Tongue (tissue), 2 donors: ENCODE data around the gene TMPRSS4. TPM values are rescaled to one million over a fixed set of nuclear protein-coding genes. Genes with fewer than 3 reads are reported as not detected.
"Not testable (repeated sequence)": the region's sequence is repeated elsewhere in the genome, so short reads cannot be mapped to it uniquely, and the experiment has no call there.

ENCODE experiments used
- DNase-seq: peaks from one replicate; pipeline ENCODE4 v3.0.0-alpha.2; 2015
- total RNA-seq: library from RNA; depleted of rRNA; stranded (reverse); fragments of >200 nt; gene quantifications from one replicate; pipeline ENCODE4 v1.2.3, GENCODE V29; 2014

Gene TMPRSS4
- total RNA-seq, 1 donor from 2014 or later = 7.0 TPM

DNA sequence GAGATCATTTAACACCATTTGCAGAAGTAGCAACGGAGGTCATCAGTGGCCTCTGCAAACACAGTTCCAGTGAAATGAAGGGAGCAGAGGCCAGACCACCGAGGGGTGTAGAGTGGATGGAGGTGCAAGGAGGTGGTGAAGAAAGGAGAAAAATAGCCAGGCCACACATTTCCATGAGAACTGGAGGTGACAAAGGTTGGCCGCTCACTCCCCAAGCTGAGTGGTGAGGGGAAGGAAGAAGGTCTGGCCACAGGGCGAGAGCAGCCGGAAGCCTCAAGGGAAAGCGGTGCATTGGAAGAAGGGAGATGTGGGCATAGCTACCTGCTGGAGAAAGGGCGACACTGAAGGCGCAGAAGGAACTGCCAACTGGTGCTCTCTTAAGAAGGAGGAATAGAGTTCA, 20.1 kb upstream of the TMPRSS4 start:
- no peak for DNase-seq

DNA sequence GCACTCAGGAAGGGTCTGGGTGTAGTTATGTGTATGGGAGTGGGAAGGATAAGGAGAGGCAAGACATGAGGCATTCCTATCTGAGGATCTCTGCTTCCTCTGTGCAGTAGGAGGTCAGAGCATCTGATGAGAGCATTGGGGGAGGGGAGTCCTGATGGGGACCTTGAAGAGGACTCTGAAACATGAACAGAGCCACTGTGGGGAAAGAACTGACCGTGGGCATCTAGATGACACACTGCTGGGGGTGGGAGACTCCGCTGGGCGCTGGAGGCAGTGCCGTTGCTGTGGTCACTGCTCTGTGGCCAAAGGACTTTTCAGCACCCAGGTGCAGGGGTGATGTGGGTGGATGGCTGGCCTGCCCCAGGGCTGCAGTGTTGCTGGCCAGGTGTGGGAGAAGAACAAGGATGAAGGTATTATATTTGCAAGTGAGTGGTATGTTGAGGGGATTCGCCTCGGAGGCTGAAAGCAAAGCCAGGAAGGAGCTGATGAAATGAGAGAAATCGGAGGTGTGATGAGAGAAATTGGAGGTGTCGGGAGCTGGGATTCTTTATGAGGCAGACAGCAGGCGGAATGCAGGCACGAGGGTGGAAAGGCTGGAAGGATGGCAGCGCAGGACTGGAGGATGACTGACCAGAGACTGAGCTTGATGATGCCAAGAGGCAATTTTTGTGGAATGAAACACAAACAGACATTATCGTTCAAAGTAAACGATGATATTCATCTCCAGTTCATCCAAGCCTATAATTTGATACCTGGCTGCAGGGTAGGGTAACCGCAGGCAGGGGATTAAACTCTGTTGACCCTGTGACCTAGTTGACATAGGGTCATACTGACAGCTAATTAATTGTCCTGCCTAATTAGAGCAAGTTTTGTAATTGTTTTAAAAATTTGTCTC, 19.4 kb upstream of the TMPRSS4 start:
- DNase-seq = no peak

DNA sequence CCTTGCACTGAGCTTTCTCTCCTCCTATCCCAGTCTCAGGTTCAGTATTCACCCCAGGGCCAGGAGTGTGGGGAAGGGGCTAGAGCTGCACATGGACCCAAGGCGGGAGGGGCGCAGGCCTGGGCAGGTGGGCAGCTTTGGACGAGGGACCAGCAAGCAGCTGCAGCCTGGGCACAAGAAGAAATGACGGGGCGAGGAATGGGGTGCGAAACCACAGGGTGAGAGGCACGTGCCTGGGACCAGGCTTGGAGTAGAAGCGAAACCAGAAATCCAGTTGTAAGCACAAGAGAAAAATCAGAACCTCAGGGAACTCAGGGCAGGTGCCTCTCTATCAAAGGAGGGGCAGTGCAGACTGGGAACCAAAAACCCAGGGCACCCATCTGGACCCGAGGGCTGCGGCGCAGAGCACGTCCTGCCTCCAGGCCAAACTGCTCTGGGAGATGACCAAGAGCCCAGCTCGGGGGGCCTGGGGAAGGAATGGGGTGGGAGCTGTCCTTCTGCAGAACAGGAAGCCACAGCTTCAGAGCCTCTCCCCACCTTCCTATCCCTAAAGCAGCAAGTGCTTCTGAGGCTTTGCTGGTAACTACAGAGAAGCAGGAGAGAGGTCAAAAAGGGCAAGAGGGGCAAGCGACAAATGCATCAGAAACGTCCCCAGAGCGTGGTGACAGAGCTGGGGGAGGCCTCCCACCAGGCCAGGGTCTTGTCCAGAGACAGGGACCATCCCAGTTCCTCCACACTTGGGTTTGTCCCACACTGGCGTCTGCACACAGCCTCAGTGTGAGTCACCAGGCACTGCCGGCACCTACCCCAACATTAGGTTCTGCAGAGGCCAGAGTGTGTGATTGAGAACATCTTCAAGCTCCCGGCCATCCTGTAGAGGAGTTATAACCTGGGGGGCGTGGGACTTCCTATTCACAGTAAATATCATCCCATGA, 18.3 kb upstream of the TMPRSS4 start:
- DNase-seq = no peak

- DNase-seq = no peak
These were observed 17.5 kb upstream of the TMPRSS4 start for GRCh38 chr11:118059246-118059940.

DNA sequence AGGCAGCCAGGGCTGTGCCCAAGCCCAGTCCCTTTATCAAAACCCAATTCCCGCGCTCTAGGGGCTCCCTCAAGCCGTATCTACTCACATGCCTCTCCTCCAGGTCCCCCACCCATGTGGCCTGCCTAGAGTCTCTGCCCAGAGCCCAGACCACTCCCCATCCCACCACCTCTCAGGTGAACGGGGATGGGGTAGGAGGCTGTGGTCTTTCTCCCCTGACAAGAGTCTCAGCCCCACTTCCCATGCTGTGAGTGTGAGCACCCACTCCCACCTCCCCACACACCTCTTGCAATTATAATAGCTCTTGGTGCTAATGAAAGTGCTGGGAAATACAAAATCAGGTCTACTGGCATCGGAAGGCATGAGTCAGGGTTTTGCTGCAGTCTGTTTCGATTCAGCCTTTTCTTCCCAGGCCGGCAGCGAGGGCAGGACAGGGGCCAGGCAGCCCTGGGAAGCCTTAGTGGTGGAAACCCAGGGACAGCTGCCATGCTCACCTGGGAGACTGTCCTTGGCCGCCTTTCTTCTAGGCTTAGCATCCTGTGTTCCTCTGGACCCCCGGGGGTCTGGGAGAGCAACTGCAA, 16.7 kb upstream of the TMPRSS4 start:
- no peak for DNase-seq

GRCh38 chr11:118060869-118061268, 16.0 kb upstream of the TMPRSS4 start:
- no peak for DNase-seq

DNA sequence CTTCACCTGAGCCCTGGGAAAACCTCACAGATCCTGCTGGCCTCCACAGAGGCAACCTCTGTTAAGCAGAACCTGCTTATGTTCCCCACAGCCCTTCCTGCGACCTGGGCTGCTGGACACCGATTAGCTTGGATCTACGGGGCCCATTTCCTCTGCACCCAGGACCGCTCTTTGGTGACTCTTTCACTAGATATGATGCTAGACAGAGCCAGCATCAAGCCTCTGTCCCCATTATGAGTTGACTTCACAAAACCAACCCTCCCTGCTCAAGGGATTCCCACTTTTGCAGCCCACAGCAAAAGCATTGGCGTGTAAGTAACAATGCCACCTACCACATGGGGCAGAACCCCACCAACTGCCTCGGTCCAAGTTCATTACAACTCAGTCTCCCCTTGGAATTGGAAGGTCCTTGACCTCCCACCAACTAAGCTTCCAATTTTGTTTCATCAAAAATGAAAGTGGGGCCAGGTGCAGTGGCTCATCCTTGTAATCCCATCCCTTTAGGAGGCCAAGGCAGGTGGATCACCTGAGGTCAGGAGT, 15.2 kb upstream of the TMPRSS4 start:
- no peak for DNase-seq

DNA sequence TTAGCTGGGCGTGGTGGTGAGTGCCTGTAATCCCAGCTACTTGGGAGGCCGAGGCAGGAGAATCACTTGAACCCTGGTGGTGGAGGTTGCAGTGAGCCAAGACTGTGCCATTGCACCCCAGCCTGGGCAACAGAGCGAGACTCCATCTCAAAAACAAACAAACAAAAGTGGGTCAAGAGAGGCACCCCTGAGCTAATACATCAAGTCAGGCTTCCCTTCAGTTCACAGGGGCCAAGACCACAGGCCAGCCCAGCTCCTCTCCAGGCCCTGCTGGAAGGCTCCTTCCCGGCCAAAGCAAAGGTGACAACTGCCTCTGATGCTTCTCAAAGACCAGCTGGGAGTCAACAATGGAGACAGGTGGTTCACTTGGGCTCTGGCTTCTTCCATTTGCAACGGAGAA, 14.7 kb upstream of the TMPRSS4 start:
- not testable (repeated sequence) for DNase-seq

- DNase-seq = not testable (repeated sequence)
These were observed 14.2 kb upstream of the TMPRSS4 start for GRCh38 chr11:118062631-118063030.

GRCh38 chr11:118064956-118065355, 11.9 kb upstream of the TMPRSS4 start:
- DNase-seq = no peak

DNA sequence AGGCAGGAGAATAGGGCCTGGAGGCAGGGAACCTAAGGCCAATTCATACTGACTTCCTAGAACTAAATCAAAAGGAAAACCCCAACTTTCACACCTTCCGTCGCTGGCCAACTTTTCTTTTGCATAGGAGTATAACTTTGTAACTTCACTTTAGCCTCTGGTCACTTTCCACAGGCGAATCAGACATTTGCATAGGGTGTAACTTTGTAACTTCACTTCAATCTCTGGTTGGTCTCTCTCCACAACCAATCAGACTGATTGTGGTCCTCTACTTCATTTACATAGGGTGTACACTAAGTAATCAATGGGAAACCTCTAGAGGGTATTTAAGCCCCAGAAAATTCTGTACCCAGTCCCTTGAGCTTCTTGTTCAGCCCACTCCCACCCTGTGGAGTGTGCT, 11.5 kb upstream of the TMPRSS4 start:
- DNase-seq = no peak

DNA sequence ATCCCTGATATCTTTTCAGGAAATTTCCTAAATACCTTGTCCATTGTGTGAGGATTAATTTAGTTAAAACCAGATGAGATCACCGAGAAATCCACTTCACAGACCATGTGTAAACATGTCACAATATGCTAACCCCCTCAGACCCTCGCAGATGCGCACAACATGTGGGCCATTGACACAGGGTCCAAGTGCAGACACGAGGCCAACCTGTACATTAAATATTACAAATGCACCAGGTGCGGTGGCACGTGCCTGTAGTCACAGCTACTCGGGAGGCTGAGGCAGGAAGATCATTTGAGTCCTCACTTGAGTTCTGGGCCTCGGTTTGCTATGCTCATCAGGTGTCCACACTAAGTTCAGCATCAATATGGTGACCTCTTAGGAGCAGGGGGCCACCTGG, 9.9 kb upstream of the TMPRSS4 start:
- DNase-seq = no peak

DNA sequence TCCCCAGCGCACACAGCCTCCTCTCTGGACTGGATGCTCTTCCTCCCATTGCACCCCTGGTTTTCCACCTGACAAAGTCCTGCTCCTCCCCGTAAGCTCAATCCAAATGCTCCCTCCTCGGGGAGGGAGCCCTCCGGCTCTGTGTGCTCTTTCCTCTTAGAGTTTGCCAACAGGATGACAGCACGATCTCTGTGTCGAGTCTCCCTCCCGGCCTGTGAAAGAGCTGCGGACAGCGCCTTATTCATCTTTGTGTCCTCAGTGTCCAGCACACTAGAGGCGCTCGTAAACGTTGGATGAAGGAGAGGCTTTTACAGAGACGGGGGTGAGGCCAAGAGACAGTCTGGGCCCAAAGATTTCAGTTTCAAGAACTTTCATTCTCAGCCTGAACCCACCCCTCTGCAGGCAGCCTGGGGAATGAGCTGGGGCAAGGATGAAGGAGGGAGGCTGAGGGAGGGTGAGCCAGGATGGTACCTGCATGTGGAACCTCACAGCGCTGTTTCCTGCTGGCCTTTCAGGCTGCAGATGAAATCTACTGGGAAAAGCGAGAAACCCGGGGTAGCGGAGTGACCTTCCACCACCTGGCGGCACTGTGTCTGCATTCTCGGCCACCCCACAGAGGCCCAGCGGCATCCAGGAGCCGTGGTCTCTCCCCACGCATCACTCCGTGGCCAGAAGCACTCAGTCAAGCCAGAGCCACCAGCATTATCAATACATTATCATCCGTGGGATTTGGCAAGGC, 8.5 kb upstream of the TMPRSS4 start:
- peak; percentile 22 for DNase-seq

DNA sequence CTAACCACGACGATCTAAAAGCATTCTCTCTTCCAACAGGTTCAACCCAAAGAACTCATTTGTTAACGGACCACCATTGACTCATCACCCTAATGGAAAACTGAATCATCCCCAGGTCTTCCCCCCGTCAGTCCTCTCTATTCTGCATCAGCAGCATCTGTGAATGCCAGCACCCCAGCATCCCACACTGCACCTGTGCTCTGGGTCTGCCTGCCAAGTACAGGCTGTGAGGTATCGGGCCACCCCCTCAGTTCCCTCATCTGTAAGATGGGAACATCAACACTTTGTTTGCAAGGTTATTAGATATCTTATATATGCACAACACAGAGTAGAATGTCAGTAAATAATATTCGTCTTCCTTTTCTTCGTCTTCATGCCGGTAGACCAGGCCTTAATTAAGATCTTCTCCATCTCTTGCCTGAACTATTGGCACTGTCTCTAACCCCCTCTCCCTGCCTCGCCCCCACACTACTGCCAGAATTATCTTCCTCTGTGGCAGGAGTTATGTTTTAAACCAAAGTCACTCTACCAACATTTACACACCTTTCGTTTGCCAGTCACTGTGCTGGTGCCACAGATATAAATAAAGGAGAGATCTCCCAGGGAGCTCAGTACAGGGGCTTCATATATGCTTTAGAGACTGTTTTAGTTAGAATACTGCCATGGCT, 7.8 kb upstream of the TMPRSS4 start:
- DNase-seq = no peak

DNA sequence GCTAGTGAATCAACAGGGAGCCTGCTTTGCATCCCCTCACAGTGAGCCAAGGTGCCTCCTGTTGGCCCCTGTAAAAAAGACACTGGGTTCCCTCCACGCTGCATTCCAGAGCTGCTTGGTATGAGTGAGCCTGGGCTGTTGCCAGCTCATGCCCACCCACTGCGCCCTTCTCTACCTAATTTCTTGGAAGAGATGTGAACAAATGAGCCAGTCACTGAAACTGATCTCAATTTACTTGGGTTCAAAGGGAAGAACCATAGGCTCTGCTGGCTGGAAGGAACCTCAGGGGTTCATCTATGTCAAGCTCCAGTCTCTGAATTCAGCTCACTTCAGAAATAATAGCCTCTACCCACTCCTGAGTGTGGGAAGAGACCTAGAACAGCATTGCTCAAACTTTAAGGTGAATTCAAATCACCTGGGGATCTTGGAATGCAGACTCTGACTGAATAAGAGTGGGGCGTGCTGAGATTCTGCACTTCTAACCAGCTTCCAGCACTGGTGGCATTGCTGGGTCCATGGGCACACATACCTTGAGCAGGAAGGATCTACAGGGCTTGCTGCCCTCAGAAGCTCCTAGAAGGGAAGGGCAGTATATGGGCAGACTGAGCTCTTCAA, 5.4 kb upstream of the TMPRSS4 start:
- DNase-seq = no peak

- no peak for DNase-seq
These were observed 3.3 kb upstream of the TMPRSS4 start for GRCh38 chr11:118073554-118073953.

GRCh38 chr11:118074091-118074685, 2.7 kb upstream of the TMPRSS4 start:
- DNase-seq = no peak

DNA sequence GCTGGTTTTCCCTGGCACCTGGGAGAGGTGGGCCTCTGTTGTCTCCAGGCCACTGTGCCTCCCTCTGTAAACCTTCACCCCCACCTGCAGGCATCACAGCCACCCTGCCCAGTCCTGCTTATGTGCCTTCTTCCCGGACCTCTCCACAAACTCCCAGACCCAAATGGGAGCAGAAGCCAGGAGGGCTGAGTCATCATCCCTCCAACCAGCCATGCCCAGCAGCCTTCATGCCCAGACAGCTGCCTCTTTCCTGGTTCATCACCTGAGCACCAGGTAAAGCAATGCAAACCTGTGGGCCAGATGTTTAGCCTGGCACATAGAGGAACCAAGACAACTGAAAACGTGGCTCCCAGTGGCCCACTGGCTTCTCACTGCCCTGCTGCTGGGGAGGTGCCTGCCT, 2.1 kb upstream of the TMPRSS4 start:
- no peak for DNase-seq

GRCh38 chr11:118078911-118079411, 2.1 kb downstream of the TMPRSS4 start:
- DNase-seq = no peak
